OCI-LY7 (cell line): Measurements from ENCODE around the gene TMPRSS6.

ENCODE experiments used
- CTCF ChIP-seq: fragments of 200-600 bp; sonication (generic); conservative IDR thresholded peaks from 2 replicates; pipeline ENCODE4 v1.5.1; 2014; ENCODE audit warnings: mild to moderate bottlenecking, antibody characterized with exemption, low read length, moderate library complexity, mixed read lengths
- EZH2phosphoT487 ChIP-seq: fragments of 200-600 bp; sonication (generic); IDR thresholded peaks from 2 replicates; pipeline ENCODE4 v1.6.1; 2018; ENCODE audit warnings: low read depth, borderline replicate concordance, mild to moderate bottlenecking, mixed run types, antibody characterized with exemption, low read length, moderate library complexity, mixed read lengths

- TF ChIP-seq CTCF (no peak), EZH2phosphoT487 (no peak)
Observed at GRCh38 chr22:37021041-37021440, 88.5 kb downstream of the TMPRSS6 start.
